ENCODE data around the gene AFTPH. TPM values are rescaled to one million over a fixed set of nuclear protein-coding genes. Genes with fewer than 3 reads are reported as not detected.

The AFTPH gene
- total RNA-seq, 1 experiment from 2014 or later = 20.1 TPM

DNA sequence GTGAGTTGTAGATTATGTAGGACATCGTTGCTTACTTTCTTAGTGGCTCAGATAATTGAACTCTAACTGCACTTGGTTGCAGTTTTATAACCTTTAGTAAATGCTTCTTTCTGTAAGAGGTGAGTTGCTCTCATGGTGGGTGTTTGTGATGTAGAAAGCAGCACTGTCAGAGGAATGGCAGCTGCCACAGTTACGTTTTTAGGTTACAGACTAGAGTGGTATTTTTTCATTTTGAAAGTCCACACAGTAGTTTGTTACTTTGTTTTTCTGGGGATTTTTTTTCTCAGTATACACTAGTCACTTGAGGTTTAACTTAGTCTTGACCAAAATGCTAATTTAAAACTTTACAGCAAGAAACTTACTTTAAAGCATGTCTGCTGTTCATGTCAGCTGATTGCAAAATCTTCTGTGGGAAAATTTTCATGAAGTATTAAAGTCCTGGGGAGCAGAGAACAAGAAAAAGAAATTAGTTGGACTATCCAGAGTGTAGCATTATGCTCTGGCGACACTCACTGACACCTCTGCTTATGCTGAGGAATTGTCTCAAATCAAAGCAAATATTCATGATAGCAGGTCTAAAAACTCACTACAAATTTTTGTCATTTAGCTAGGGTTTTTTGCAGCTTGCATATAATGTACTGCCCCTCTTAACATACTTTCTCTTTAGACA is 14.8 kb downstream of the AFTPH start:
- DNase-seq (ENCODE audit: low read depth) = no peak

DNA sequence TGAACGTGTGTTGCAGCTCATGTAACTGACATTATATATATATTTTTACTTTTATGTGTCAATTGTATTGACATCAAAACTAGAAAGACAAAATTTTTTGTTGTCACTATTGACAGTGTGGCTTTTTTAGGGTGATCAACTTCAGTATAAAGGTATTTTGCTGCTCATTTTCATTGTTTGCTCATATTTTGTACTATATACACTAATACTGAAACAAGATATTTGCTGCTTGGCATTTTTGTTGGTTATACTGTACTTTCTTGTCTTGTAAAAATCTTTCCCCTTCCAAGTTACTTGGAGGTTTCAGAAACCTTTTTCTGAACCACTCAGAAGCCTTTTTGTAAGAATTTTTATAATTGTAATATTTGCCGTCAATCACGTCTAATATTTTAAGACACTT is 16.5 kb downstream of the AFTPH start:
- DNase-seq (ENCODE audit: low read depth) = no peak

DNA sequence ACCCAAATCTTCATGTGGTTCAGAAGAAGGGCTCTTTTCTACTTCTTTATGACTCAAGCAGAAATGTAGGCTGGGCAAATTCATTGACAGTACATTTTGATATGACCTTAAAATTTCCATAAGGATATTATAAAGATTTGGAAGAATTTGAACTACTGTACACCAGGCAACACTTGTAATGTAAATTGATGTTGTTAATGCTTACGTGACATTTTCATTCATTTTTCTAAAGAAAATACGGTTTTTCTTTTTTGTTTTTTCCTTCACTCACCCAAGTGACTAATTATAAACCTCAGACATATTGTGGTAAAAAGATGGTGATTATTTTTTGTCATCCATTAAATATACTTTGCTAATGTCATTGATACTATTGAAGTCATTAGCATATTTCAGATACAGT is 17.4 kb downstream of the AFTPH start:
- no peak for DNase-seq (ENCODE audit: low read depth)

DNA sequence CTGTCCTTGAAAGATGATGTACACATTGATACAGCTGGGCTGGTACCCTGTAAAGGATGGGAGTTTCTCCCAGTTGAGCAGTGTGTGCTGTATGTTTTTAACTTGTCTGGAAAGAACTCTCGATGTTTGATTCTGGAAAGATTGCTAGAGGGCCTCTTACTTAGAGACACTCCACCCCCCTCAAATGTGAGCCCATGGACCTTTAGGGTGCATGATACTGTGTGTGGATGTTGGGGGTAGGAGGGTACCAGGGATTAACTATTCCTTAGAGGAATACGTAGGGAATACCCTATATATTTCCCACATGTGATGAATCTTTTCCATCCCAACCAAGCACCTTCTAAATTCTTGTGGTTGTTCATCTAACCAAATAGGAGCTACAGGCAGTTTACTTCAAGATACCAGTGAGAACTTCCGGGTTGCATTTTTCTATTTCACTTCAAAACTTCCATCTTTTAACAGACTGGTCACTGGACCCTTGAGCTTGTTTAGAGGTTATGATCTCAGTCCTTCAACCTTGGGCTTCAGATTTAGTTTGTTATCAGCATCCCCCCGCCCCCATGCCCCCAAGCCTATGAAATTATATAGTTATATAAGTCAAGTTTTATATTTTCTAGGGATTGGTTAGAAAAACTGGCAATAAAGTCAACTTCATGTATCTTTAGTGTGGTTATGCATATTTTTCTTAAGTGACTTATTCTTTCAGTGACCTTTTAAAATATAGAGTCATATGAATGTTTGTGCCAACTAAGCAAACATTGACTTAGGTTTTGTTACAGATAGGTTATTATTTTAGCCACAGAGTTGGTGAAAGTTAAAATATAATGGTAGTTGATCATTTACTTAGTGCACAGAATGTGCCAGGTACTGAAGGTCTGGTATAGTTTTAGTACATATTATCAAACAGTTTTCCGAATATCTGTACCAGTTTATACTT is 18.2 kb downstream of the AFTPH start:
- no peak for DNase-seq (ENCODE audit: low read depth)

DNA sequence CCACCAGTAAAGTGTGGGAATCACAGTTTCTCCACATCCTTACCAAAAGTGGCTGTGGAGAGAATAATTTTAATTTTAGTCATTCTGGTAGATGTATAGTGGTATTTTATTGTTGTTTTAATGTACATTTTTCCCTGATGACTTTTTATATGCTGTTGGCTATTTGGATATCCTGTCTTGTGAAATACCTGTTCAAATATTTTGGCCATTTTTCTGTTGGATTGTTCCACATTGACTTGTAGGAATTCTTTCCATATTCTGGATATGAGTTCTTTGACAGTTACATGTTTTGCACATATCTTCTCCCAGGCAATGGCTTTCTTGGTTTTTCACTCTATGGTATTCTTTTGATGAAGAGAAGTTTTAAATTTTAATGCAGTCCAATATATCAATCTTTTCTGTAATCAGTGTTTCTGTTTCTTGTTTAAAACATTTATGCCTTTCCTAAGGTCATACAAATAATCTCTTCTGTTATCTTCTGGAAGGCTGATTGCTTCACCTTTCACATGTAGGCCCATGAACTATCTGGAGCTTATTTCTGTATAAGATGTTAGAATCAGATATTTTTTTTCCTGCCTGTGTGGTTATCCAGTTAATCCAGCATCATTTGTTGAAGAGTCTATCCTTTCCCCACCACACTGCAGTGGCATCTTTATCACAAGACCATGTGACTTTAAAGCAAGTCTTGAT is 19.0 kb downstream of the AFTPH start:
- DNase-seq (ENCODE audit: low read depth) = no peak

DNA sequence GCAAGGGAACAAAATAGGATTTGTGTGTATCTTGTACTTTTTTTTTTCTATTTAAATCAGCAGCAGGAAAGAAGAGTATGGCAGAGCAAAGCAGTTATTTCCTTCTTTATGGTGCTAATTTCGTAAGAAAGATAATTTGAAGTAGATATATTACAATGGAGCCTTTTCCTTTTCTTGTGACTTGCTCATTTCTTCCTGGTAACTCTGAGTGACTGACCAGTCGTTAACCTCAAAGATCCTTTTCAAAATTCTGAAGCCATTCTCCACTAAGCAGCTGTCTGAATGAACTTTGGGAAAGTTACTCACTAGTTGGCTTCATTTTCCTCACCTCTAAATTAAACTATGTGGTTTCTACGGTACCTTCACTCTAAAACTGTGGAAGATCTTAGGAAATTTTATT is 24.6 kb downstream of the AFTPH start:
- DNase-seq (ENCODE audit: low read depth) = no peak

DNA sequence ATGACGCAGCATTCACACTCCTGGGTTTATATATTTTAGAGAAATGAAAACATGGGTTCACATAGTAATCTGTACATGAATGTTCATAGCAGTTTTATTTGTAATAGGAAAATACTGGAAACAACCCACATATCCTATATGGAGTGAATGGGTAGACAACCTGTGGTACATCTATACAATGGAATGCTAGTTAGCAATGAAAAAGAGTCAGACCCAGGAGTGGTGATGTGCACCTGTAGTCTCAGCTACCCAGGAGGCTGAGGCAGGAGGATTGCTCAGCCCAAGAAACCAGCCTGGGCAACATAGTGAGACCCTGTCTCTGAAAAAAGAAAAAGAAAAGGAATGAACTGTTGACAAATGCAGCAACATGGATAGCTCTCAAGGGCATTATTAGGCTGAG is 25.9 kb downstream of the AFTPH start:
- no peak for DNase-seq (ENCODE audit: low read depth)

DNA sequence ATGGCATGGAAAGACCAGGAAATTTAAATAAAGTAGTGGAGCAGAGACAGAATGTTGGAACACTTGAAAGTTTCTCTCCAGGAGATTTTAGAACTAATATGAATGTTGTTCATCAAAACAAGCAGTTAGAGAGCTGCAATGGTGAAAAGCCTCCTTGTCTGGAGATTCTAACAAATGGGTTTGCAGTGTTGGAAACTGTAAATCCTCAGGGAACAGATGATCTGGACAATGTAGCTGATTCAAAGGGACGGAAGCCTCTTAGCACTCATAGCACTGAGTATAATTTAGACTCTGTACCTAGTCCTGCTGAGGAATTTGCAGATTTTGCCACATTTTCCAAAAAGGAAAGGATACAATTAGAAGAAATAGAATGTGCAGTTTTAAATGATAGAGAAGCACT is 27.7 kb downstream of the AFTPH start:
- DNase-seq (ENCODE audit: low read depth) = no peak

DNA sequence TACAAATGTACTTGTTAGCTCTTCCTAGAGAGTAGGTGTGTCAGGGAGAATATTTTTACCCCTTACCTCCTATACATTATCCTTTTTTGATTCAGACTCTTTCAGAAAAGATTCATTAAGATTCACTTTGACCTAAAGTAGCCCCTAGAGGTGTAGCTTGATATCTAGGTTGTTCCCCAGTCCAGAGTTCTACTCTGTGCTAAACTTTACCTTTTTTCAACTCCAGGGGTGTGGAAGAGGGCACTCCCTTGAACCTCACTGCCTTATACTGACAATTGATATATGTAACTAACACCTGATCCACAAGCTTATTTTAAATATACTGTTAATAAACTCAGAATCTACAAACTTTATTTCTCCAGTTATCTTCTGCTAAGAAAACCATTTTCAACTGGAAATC is 30.0 kb downstream of the AFTPH start:
- no peak for DNase-seq (ENCODE audit: low read depth)

DNA sequence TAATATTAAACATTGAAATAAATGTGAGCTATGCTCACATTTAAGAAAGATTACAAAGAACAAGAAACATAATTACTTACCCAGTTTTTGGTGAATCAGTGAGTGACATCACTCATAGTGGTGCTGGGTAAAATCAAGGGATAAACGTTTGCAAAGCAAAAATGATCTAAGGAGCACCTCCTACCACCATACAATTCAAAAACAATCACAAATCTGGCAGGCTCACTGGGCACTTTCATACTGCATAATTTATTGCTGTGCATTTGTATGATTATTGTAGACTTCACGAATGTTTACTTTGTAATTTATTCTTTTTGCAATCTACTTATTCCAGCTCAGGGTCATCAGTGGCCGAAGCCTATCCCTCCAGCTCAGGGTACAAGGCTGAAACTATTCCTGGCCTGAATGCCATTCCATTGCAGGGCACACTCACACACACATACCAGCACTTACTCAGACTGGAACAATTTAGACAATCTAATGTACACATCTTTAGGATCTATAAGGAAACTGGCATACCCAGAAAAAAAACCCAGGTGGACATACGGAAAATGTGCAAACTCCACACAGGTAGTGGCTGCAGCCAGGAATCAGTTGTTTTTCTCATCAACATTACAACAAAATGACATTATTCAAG is 34.4 kb downstream of the AFTPH start:
- no peak for DNase-seq (ENCODE audit: low read depth)

DNA sequence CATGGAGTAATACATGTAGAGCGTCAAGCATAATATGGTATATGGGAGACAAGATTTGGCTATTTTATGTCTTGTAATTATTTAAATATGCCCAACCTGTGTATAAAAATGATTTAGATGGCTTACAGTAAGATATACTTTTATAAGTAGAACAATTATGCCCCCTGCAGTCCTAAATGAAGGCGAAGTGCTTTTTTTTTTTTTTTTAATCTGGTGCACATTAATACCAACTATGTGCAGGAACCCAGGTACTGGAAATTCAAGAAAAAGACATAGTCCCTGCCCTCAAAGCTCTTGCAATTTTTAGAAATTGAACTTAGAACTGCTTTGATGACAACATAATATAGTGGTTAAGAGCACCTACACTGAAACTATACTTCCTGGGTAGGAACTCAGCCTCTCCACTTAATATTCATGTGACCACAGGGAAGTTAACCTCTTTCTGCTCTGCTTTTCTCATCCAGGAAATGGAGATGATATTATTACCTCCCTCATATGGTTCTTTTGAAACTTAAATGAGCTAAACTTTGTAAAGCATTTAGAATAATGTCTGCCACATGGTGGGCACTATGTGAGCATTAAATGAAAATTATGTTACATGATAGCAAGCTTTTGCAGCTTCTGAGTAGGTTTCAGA is 38.1 kb downstream of the AFTPH start:
- DNase-seq (ENCODE audit: low read depth) = no peak

DNA sequence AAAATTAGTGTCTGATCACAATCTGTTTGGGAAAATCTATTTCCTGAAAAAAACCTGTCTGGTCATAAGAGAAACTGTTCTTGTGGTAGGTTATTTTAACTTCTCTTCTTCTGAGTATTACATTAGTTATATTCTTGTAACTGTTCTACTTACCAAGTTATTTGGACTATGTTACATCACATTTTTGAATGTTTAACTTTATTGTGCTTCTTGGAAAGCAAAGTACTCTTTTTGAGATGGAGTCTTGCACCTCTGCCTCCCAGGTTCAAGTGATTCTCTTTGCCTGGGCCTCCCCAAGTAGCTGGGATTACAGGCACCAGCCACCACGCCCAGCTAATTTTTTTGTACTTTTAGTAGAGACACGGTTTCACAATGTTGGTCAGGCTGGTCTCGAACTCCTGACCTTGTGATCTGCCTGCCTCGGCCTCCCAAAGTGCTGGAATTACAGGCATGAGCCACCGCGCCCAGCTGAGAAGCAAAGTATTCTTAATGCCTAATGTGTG is 39.4 kb downstream of the AFTPH start:
- no peak for DNase-seq (ENCODE audit: low read depth)

DNA sequence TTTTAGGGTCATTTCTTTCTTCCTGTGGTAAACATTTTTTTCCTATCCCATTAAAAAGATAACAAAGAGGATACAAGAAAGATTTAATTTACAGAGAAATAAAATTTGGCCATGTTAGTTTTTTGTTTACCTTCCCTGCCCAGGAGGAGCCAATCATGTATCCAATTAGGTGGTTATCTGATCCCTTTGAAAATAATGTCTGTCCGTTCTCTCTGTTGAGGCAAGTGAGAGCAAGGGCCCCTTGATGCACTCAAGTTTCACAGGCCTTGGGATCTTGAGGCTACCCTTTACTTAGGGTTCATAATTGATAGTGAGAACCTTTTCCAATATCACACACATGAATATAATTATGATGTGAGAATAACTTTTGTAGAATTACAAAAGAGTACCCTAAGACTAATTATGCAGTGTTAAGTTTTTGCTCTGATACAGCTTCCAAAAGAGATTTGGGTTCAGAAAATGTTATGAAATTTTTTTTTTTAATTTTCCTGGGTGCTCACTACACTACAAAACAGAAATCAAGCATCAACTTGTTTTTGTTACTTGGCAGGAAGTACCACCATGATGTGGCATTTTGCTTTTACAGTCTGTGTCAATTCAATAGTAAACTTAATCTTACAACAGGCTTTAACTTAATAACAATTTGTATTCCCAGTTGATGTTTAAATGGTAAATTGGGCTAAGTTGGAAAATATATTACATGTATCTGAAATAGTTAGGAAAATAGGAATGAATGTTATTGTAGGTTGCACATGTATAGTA is 42.0 kb downstream of the AFTPH start:
- no peak for DNase-seq (ENCODE audit: low read depth)

DNA sequence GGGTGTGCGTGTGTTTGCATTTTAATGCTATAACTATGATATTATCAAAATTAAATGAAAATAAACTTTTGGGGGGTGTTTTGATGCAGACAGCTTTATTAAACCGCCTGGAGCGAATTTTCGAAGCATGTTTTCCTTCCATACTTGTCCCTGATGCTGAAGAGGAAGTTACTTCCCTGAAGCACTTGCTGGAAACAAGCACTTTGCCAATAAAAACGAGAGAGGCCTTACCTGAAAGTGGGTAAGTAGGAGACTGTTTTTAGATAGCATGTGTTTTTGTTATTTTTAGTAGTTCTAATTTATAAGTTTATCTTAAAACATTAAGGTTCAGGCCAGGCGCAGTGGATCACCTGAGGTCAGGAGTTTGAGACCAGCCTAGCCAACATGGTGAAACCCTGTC is 43.3 kb downstream of the AFTPH start:
- no peak for DNase-seq (ENCODE audit: low read depth)

DNA sequence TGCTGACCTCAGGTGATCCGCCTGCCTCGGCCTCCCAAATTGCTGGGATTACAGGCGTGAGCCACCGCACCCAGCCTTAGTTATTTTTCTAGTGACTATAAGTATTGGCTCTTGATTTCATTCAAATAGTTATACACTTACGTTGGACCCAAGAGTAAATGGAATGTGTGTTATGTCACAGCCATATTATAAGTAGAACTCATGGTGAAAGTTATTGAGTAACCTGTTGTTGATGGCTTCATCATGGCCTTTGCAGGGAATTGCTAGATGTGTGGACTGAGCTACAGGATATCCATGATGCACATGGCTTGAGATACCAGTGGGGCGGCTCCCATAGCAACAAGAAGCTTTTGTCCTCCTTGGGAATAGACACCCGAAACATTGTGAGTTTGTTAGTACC is 44.7 kb downstream of the AFTPH start:
- no peak for DNase-seq (ENCODE audit: low read depth)

DNA sequence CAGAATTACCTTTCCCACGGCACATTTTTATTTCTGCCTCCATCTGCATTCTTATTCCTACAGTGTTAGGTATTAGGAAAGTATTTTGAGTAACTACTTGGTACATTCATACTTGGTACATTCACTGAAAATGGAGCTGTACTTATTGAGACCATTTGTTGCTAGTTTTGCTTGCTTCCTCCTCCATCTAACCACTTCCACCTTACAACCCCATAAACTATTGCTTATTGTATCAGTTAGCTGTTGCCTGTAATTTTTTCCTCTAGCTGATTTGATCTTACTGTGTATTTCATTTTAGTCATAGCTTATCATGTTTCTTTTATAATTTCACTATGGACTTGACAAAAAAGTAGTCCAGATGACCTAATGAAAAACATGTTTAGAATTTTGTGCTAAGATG is 50.7 kb downstream of the AFTPH start:
- DNase-seq (ENCODE audit: low read depth) = no peak

DNA sequence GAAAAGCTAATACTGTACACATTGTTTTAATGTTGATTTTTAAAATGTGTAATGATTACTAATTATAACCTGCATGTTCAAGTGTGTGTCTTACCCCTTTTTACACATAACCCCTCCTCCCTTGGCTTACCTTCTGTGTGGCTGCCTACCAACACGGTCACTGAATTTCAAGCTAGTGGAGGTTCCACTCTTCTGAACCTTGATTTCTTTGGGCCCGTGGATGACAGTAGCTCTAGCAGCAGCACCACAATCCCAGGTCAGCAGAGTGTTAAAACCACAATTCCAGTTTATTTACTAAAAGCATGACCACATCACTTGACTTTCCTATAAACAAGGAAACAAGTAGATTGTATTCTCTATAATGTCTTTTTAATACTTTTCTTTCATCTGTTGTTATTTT is 56.9 kb downstream of the AFTPH start:
- no peak for DNase-seq (ENCODE audit: low read depth)

DNA sequence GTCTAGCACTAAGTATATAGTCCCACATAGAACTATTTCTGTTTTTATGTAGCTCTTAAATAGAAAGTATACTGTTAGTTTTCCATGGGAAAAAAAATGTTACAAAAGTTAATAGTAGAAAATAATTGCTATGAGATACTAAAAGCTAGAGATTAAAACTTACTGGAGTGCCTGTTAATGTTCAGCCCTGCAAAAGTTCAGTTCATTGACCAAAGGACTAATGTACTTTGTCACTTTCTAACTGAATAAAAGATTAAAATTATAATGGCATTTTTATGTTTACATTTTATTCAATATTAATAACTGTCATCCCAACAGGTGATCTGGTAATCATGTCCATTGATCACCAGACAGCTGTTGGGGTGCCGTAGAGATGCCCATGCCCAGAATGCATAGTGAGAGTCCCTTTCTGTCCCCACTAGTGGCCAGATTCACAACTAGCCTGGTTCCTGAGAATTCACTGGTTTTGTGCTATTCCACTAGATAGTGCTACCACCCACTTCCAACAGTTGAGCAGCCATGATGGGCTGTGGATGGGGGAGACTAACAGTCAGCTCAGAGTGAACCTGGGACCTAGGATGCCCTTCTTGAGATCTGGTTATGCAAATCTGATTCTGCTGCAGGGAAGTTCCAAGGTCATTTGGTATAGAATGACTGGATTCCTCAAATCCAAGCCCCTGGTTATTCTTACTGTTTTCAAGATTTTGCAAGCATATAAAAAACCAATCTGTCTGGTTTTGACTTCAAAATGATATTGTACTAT is 57.8 kb downstream of the AFTPH start:
- DNase-seq (ENCODE audit: low read depth) = no peak

DNA sequence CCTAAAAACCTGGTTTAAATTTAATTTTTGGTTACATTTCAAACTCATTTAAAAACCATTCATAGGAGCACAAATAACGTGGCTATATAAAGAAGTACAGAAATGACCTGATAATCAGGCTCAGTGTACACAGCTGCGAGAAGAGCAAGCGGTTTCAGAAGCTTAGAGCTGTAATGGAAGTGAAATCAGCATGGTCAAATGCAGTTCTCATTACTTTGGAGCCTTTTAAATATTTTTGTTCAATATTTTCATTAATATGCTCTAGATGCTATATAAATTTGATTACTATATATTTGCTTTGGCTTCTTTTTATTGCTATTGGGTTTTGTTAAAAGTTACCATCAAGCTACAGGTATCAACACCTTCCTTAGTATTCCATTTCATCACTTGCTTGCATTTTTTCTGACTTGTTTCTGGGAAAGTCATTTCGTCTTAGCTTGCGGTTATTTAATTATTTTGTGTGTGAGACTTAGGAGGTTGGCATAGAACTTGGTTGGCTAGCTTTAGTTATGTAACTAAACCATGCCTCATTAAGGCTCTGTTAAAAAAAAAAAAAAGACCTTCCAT is 58.7 kb downstream of the AFTPH start:
- DNase-seq (ENCODE audit: low read depth) = no peak

DNA sequence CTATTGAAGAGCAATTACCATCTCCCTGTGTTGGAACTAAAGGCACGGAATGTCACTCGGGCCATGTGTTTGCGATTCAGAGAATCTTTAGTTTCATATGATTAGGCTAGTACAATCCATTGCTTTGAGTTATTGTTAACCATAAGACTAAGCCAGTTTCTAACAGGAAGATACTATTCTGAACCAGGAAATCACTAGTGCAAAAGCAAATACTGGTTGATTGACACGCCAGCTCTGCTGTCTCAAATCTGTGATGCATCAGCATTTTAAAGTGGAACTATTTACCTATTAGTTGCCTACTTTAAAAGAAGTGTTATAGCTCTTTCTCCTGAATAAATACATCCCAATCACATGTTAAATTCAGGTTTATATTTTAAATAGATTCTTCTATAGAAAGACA is 61.9 kb downstream of the AFTPH start:
- no peak for DNase-seq (ENCODE audit: low read depth)

All from Daoy (cell line).